ENCODE results near the gene SCUBE3.

SCUBE3 gene

DNA sequence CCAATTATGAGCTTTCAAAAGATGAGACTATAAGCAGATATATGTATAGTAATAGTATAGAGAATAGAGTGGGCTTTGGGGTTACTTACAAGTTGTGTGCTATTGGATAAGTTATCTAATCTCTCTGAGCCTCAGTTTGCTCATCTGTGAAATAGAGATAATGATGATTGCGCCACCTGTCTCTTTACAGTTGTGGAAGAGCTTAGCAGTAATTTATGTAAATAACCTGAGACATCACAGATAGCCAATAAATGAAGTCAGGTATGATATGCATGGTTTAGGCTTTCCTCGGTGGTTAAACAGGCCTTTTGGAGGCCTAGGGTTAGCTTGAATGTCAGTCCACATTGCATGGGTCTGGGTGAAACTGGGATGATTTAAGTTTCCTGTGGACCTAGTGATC, 29.8 kb upstream of the SCUBE3 start:
- Histone ChIP-seq H3K27me3 (ENCODE audit: insufficient read depth, low read length) (peaks cover 26% of the 10 kb centered on the region), H3K27ac (ENCODE audit: low read length) (no peak overlapping the region), H3K9me3 (ENCODE audit: insufficient read depth, low read depth, low read length) (no peaks in the 10 kb centered on the region), H3K4me3 (ENCODE audit: low read length) (no peak overlapping the region), H3K36me3 (ENCODE audit: insufficient read depth, low read depth, low read length) (no peaks in the 10 kb centered on the region), H3K9ac (ENCODE audit: low read depth, low read length) (no peak overlapping the region), H3K4me1 (ENCODE audit: insufficient read depth, low read length) (peaks cover 2% of the 10 kb centered on the region; the same call in 1 of the 2 replicates)

- H3K36me3 ChIP-seq (ENCODE audit: insufficient read depth, low read depth, low read length) = no peaks in the 10 kb centered on the region
- no peak overlapping the region for H3K4me3 ChIP-seq (ENCODE audit: low read length)
- H3K27ac ChIP-seq (ENCODE audit: low read length) = no peak overlapping the region
- peaks cover 4% of the 10 kb centered on the region; the same call in 1 of the 2 replicates for H3K9me3 ChIP-seq (ENCODE audit: insufficient read depth, low read depth, low read length)
- H3K4me1 ChIP-seq (ENCODE audit: insufficient read depth, low read length) = no peaks in the 10 kb centered on the region
- no peak overlapping the region for H3K9ac ChIP-seq (ENCODE audit: low read depth, low read length)
- H3K27me3 ChIP-seq (ENCODE audit: insufficient read depth, low read length) = peaks cover 26% of the 10 kb centered on the region
These were observed 29.0 kb upstream of the SCUBE3 start for GRCh38 chr6:35184580-35185301.

- H3K4me1 ChIP-seq (ENCODE audit: insufficient read depth, low read length) = no peaks in the 10 kb centered on the region
- no peak overlapping the region for H3K27ac ChIP-seq (ENCODE audit: low read length)
- no peak overlapping the region for H3K4me3 ChIP-seq (ENCODE audit: low read length)
These were observed 28.5 kb upstream of the SCUBE3 start for GRCh38 chr6:35185302-35185681.

GRCh38 chr6:35185971-35186370, 27.8 kb upstream of the SCUBE3 start:
- H3K9me3 ChIP-seq (ENCODE audit: insufficient read depth, low read depth, low read length) = peaks cover 5% of the 10 kb centered on the region; the same call in 1 of the 2 replicates
- H3K36me3 ChIP-seq (ENCODE audit: insufficient read depth, low read depth, low read length) = no peaks in the 10 kb centered on the region
- H3K9ac ChIP-seq (ENCODE audit: low read depth, low read length) = no peak overlapping the region
- no peak overlapping the region for H3K4me3 ChIP-seq (ENCODE audit: low read length)
- H3K27me3 ChIP-seq (ENCODE audit: insufficient read depth, low read length) = peaks cover 25% of the 10 kb centered on the region
- no peak overlapping the region for H3K27ac ChIP-seq (ENCODE audit: low read length)
- no peaks in the 10 kb centered on the region for H3K4me1 ChIP-seq (ENCODE audit: insufficient read depth, low read length)

More at GRCh38 chr6:35185302-35185681, 28.5 kb upstream of the SCUBE3 start:
- Histone ChIP-seq H3K36me3 (ENCODE audit: insufficient read depth, low read depth, low read length) (no peaks in the 10 kb centered on the region), H3K27me3 (ENCODE audit: insufficient read depth, low read length) (peaks cover 26% of the 10 kb centered on the region), H3K9me3 (ENCODE audit: insufficient read depth, low read depth, low read length) (peaks cover 5% of the 10 kb centered on the region; the same call in 1 of the 2 replicates), H3K9ac (ENCODE audit: low read depth, low read length) (no peak overlapping the region)

GRCh38 chr6:35186571-35186970, 27.2 kb upstream of the SCUBE3 start:
- Histone ChIP-seq H3K36me3 (ENCODE audit: insufficient read depth, low read depth, low read length) (no peaks in the 10 kb centered on the region), H3K4me1 (ENCODE audit: insufficient read depth, low read length) (no peaks in the 10 kb centered on the region), H3K27me3 (ENCODE audit: insufficient read depth, low read length) (peaks cover 19% of the 10 kb centered on the region), H3K9me3 (ENCODE audit: insufficient read depth, low read depth, low read length) (peaks cover 5% of the 10 kb centered on the region; the same call in 1 of the 2 replicates), H3K4me3 (ENCODE audit: low read length) (no peak overlapping the region), H3K9ac (ENCODE audit: low read depth, low read length) (no peak overlapping the region; the same call in 1 of the 2 replicates), H3K27ac (ENCODE audit: low read length) (no peak overlapping the region)

- no peaks in the 10 kb centered on the region for H3K36me3 ChIP-seq (ENCODE audit: insufficient read depth, low read depth, low read length)
- no peak overlapping the region for H3K27ac ChIP-seq (ENCODE audit: low read length)
- H3K4me3 ChIP-seq (ENCODE audit: low read length) = no peak overlapping the region
- H3K4me1 ChIP-seq (ENCODE audit: insufficient read depth, low read length) = peaks cover 3% of the 10 kb centered on the region; the same call in 1 of the 2 replicates
- H3K9me3 ChIP-seq (ENCODE audit: insufficient read depth, low read depth, low read length) = peaks cover 5% of the 10 kb centered on the region; the same call in 1 of the 2 replicates
- H3K9ac ChIP-seq (ENCODE audit: low read depth, low read length) = no peak overlapping the region
- H3K27me3 ChIP-seq (ENCODE audit: insufficient read depth, low read length) = no peaks in the 10 kb centered on the region
These were observed 24.9 kb upstream of the SCUBE3 start for GRCh38 chr6:35188886-35189285.

GRCh38 chr6:35190306-35190705, 23.4 kb upstream of the SCUBE3 start:
- H3K4me3 ChIP-seq (ENCODE audit: low read length) = no peak overlapping the region
- H3K36me3 ChIP-seq (ENCODE audit: insufficient read depth, low read depth, low read length) = no peaks in the 10 kb centered on the region
- H3K4me1 ChIP-seq (ENCODE audit: insufficient read depth, low read length) = peaks cover 3% of the 10 kb centered on the region; the same call in 1 of the 2 replicates
- H3K27ac ChIP-seq (ENCODE audit: low read length) = no peak overlapping the region
- no peak overlapping the region for H3K9ac ChIP-seq (ENCODE audit: low read depth, low read length)
- no peaks in the 10 kb centered on the region for H3K27me3 ChIP-seq (ENCODE audit: insufficient read depth, low read length)
- peaks cover 5% of the 10 kb centered on the region; the same call in 1 of the 2 replicates for H3K9me3 ChIP-seq (ENCODE audit: insufficient read depth, low read depth, low read length)

GRCh38 chr6:35191889-35192288, 21.9 kb upstream of the SCUBE3 start:
- Histone ChIP-seq H3K4me3 (ENCODE audit: low read length) (no peak overlapping the region), H3K27me3 (ENCODE audit: insufficient read depth, low read length) (no peaks in the 10 kb centered on the region), H3K27ac (ENCODE audit: low read length) (no peak overlapping the region), H3K4me1 (ENCODE audit: insufficient read depth, low read length) (peaks cover 3% of the 10 kb centered on the region; the same call in 1 of the 2 replicates), H3K36me3 (ENCODE audit: insufficient read depth, low read depth, low read length) (no peaks in the 10 kb centered on the region), H3K9me3 (ENCODE audit: insufficient read depth, low read depth, low read length) (peaks cover 5% of the 10 kb centered on the region; the same call in 1 of the 2 replicates), H3K9ac (ENCODE audit: low read depth, low read length) (no peak overlapping the region)

DNA sequence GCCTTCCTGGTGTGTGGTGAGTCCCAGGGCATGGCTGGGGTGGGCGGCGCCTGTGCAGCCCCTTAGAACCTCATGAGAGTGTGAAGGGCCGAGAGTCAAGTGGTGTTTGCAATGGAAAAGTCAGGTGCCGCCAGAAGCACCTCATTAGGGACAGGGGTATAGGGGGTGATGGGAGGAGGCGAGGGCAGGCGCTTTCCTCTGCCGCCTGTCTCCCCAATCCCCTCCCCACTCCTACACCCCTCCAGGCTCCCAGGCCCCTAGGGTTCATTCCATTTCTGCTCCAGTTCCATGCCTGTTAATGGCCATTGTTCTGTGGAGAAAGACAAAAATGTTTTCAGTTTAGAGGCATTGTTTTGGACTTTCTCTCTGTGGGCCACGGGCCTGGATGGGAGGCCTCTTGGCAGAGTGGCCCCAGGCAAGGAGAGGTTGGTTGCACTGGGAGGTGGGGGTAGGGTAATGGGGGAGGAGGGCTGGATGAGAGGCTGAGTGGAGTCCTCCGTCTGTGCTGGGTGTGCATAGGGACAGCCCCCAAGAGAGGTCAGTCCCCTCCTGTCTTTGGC, 21.4 kb upstream of the SCUBE3 start:
- H3K4me1 ChIP-seq (ENCODE audit: insufficient read depth, low read length) = peaks cover 3% of the 10 kb centered on the region; the same call in 1 of the 2 replicates
- H3K9ac ChIP-seq (ENCODE audit: low read depth, low read length) = no peak overlapping the region
- peaks cover 5% of the 10 kb centered on the region; the same call in 1 of the 2 replicates for H3K9me3 ChIP-seq (ENCODE audit: insufficient read depth, low read depth, low read length)
- H3K4me3 ChIP-seq (ENCODE audit: low read length) = no peak overlapping the region
- no peaks in the 10 kb centered on the region for H3K27me3 ChIP-seq (ENCODE audit: insufficient read depth, low read length)
- no peaks in the 10 kb centered on the region for H3K36me3 ChIP-seq (ENCODE audit: insufficient read depth, low read depth, low read length)
- no peak overlapping the region for H3K27ac ChIP-seq (ENCODE audit: low read length)

GRCh38 chr6:35194390-35194789, 19.4 kb upstream of the SCUBE3 start:
- Histone ChIP-seq H3K36me3 (ENCODE audit: insufficient read depth, low read depth, low read length) (no peaks in the 10 kb centered on the region), H3K9ac (ENCODE audit: low read depth, low read length) (no peak overlapping the region), H3K9me3 (ENCODE audit: insufficient read depth, low read depth, low read length) (peaks cover 4% of the 10 kb centered on the region; the same call in 1 of the 2 replicates), H3K4me1 (ENCODE audit: insufficient read depth, low read length) (peaks cover 3% of the 10 kb centered on the region; the same call in 1 of the 2 replicates), H3K27ac (ENCODE audit: low read length) (no peak overlapping the region), H3K27me3 (ENCODE audit: insufficient read depth, low read length) (no peaks in the 10 kb centered on the region), H3K4me3 (ENCODE audit: low read length) (no peak overlapping the region)

- H3K9me3 ChIP-seq (ENCODE audit: insufficient read depth, low read depth, low read length) = no peaks in the 10 kb centered on the region
- H3K27ac ChIP-seq (ENCODE audit: low read length) = no peak overlapping the region
- H3K27me3 ChIP-seq (ENCODE audit: insufficient read depth, low read length) = no peaks in the 10 kb centered on the region; the same call in 1 of the 2 replicates
- no peaks in the 10 kb centered on the region for H3K36me3 ChIP-seq (ENCODE audit: insufficient read depth, low read depth, low read length)
- no peak overlapping the region for H3K4me3 ChIP-seq (ENCODE audit: low read length)
- H3K4me1 ChIP-seq (ENCODE audit: insufficient read depth, low read length) = peaks cover 3% of the 10 kb centered on the region; the same call in 1 of the 2 replicates
- no peak overlapping the region for H3K9ac ChIP-seq (ENCODE audit: low read depth, low read length)
These were observed 18.5 kb upstream of the SCUBE3 start for GRCh38 chr6:35195120-35195780.
